Neural cell (in vitro differentiated cells): ENCODE data around the gene UTRN. TPM values are rescaled to one million over a fixed set of nuclear protein-coding genes. Genes with fewer than 3 reads are reported as not detected.

Source experiments
- H2AFZ ChIP-seq: fragments of 200-600, 300-800 bp; sonication (generic), shearing (Covaris generic); 2 replicates; pipeline ENCODE4 v1.6.0; 2014; ENCODE audit warnings: low read depth, mild to moderate bottlenecking, antibody characterized with exemption, low read length, moderate library complexity
- H3F3A ChIP-seq: fragments of 200-600 bp; shearing (Covaris generic); 2 replicates; pipeline ENCODE4 v1.6.1; 2016; ENCODE audit warnings: mild to moderate bottlenecking, moderate library complexity, mixed read lengths, antibody characterized with exemption, low read length; ENCODE audit not compliant: insufficient read depth, poor library complexity, severe bottlenecking
- H3K27ac ChIP-seq: fragments of 200-600, 300-800 bp; sonication (generic), shearing (Covaris generic); 2 replicates; pipeline ENCODE4 v1.5.1; 2014; ENCODE audit warnings: mild to moderate bottlenecking, low read length, moderate library complexity
- H3K27me3 ChIP-seq: fragments of 300-800, 200-600 bp; sonication (generic), shearing (Covaris generic); 2 replicates; pipeline ENCODE4 v1.6.0; 2014; ENCODE audit warnings: mild to moderate bottlenecking, low read depth, low read length, moderate library complexity; ENCODE audit not compliant: insufficient read depth
- H3K36me3 ChIP-seq: fragments of 300-800, 200-600 bp; sonication (generic), shearing (Covaris generic); 2 replicates; pipeline ENCODE4 v1.5.1; 2014; ENCODE audit warnings: mild to moderate bottlenecking, antibody characterized with exemption, low read length, moderate library complexity; ENCODE audit not compliant: insufficient read depth
- H3K4me2 ChIP-seq: fragments of 300-800, 200-600 bp; sonication (generic), shearing (Covaris generic); 2 replicates; pipeline ENCODE4 v1.6.0; 2014; ENCODE audit warnings: mild to moderate bottlenecking, low read length
- H3K4me3 ChIP-seq: fragments of 300-800, 200-600 bp; sonication (generic), shearing (Covaris generic); 2 replicates; pipeline ENCODE4 v1.5.1; 2014; ENCODE audit warnings: mild to moderate bottlenecking, low read length, moderate library complexity
- H3K79me2 ChIP-seq: fragments of 200-600 bp; shearing (Covaris generic); replicated peaks from 2 replicates; pipeline ENCODE4 v1.6.0; 2014; ENCODE audit warnings: mild to moderate bottlenecking, low read length, moderate library complexity; ENCODE audit not compliant: insufficient read depth
- H3K9ac ChIP-seq: fragments of 300-800, 200-600 bp; sonication (generic), shearing (Covaris generic); 2 replicates; pipeline ENCODE4 v1.6.1; 2016; ENCODE audit warnings: mild to moderate bottlenecking, low read length, mixed read lengths
- H3K9me2 ChIP-seq: fragments of 200-600 bp; shearing (Covaris generic); 2 replicates; pipeline ENCODE4 v1.6.1; 2016; ENCODE audit warnings: mild to moderate bottlenecking, low read length, mixed read lengths; ENCODE audit not compliant: insufficient read depth
- H3K9me3 ChIP-seq: fragments of 200-600, 300-800 bp; sonication (generic), shearing (Covaris generic); 2 replicates; pipeline ENCODE4 v1.6.1; 2016; ENCODE audit warnings: mild to moderate bottlenecking, mixed run types, low read length, moderate library complexity, mixed read lengths
- H4K20me1 ChIP-seq: fragments of 200-600 bp; shearing (Covaris generic); 2 replicates; pipeline ENCODE4 v1.6.1; 2016; ENCODE audit warnings: mild to moderate bottlenecking, mixed run types; ENCODE audit not compliant: insufficient read depth
- EP300 ChIP-seq: fragments of 450-650 bp; conservative IDR thresholded peaks from 2 replicates; pipeline ENCODE4 v1.6.1; 2014; ENCODE audit warnings: antibody characterized with exemption, mild to moderate bottlenecking, moderate library complexity; ENCODE audit not compliant: poor library complexity, severe bottlenecking
- EZH2 ChIP-seq: fragments of 200-600, 300-800 bp; shearing (Covaris generic), sonication (generic); IDR thresholded peaks from 2 replicates; pipeline ENCODE4 v1.6.1; 2014; ENCODE audit warnings: antibody characterized with exemption, low read length, borderline replicate concordance, mild to moderate bottlenecking; ENCODE audit not compliant: insufficient read depth, poor library complexity, severe bottlenecking
- MXI1 ChIP-seq: fragments of 450-650 bp; conservative IDR thresholded peaks from 2 replicates; pipeline ENCODE4 v1.6.1; 2014; ENCODE audit warnings: antibody characterized with exemption, mild to moderate bottlenecking; ENCODE audit not compliant: poor library complexity, severe bottlenecking
- POLR2AphosphoS5 ChIP-seq: IDR thresholded peaks from 2 replicates; pipeline ENCODE4 v1.6.1; 2012
- RAD21 ChIP-seq: fragments of 450-650 bp; conservative IDR thresholded peaks from 2 replicates; pipeline ENCODE4 v1.6.1; 2014; ENCODE audit warnings: antibody characterized with exemption, mild to moderate bottlenecking, moderate library complexity
- SMC3 ChIP-seq: fragments of 450-650 bp; conservative IDR thresholded peaks from 2 replicates; pipeline ENCODE4 v1.6.1; 2014; ENCODE audit warnings: antibody characterized with exemption, mild to moderate bottlenecking, moderate library complexity; ENCODE audit not compliant: poor library complexity
- TAF1 ChIP-seq: IDR thresholded peaks from 2 replicates; pipeline ENCODE4 v1.6.1; 2012; ENCODE audit warnings: low read depth
- polyA plus RNA-seq: library from polyadenylated mRNA; depleted of rRNA; stranded (reverse); fragments of >200 nt; gene quantifications from 2 replicates; pipeline ENCODE4 v1.2.3, GENCODE V29; 2014
- TF ChIP-seq, protein P1 (sequence below): IDR thresholded peaks from 2 replicates; pipeline ENCODE4 v1.6.1; 2012; ENCODE audit warnings: borderline replicate concordance
- TF ChIP-seq, protein P2 (sequence below): fragments of 450-650 bp; IDR thresholded peaks from 2 replicates; pipeline ENCODE4 v1.5.1; 2014; ENCODE audit warnings: antibody characterized with exemption, mild to moderate bottlenecking, moderate library complexity; ENCODE audit not compliant: poor library complexity, severe bottlenecking

Gene UTRN
- polyA plus RNA-seq, 1 donor from 2014 or later: 5.2 TPM

DNA sequence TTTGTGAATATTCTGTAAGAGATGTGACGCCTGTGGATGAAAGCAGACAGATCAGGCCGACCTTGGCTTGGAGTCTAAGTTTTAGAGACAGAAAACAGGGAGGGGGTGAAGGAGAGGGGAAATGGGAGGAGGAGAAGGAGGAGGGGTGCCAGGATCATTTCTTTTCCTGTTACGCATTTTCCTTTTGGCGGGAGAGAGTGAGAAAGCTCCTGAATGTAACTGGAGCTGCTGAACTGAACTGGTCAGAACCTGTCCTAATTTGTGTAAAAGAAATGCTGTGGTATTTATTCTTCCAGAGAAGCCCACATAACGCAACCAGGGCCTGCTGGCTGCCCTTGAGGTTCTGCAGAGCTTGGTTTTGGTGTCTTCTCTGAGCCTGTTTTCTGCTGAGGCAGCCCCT lies 41.9 kb downstream of the UTRN start:
- no peak overlapping the region for H3K9ac ChIP-seq
- H3K27me3 ChIP-seq: no peaks in the 10 kb centered on the region
- no peak overlapping the region for H3K4me3 ChIP-seq
- no peaks in the 10 kb centered on the region for H3K9me2 ChIP-seq
- H3K9me3 ChIP-seq: no peaks in the 10 kb centered on the region
- H3K79me2 ChIP-seq: no peaks in the 10 kb centered on the region
- no peaks in the 10 kb centered on the region for H3K36me3 ChIP-seq
- no peaks in the 10 kb centered on the region for H3F3A ChIP-seq
- TF ChIP-seq, protein P1, sequence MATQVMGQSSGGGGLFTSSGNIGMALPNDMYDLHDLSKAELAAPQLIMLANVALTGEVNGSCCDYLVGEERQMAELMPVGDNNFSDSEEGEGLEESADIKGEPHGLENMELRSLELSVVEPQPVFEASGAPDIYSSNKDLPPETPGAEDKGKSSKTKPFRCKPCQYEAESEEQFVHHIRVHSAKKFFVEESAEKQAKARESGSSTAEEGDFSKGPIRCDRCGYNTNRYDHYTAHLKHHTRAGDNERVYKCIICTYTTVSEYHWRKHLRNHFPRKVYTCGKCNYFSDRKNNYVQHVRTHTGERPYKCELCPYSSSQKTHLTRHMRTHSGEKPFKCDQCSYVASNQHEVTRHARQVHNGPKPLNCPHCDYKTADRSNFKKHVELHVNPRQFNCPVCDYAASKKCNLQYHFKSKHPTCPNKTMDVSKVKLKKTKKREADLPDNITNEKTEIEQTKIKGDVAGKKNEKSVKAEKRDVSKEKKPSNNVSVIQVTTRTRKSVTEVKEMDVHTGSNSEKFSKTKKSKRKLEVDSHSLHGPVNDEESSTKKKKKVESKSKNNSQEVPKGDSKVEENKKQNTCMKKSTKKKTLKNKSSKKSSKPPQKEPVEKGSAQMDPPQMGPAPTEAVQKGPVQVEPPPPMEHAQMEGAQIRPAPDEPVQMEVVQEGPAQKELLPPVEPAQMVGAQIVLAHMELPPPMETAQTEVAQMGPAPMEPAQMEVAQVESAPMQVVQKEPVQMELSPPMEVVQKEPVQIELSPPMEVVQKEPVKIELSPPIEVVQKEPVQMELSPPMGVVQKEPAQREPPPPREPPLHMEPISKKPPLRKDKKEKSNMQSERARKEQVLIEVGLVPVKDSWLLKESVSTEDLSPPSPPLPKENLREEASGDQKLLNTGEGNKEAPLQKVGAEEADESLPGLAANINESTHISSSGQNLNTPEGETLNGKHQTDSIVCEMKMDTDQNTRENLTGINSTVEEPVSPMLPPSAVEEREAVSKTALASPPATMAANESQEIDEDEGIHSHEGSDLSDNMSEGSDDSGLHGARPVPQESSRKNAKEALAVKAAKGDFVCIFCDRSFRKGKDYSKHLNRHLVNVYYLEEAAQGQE: no peak
- TF ChIP-seq TAF1: no peak
- no peak for TF ChIP-seq EZH2
- no peak for TF ChIP-seq EP300
- TF ChIP-seq MXI1: no peak
- TF ChIP-seq POLR2AphosphoS5: no peak
- TF ChIP-seq, protein P2, sequence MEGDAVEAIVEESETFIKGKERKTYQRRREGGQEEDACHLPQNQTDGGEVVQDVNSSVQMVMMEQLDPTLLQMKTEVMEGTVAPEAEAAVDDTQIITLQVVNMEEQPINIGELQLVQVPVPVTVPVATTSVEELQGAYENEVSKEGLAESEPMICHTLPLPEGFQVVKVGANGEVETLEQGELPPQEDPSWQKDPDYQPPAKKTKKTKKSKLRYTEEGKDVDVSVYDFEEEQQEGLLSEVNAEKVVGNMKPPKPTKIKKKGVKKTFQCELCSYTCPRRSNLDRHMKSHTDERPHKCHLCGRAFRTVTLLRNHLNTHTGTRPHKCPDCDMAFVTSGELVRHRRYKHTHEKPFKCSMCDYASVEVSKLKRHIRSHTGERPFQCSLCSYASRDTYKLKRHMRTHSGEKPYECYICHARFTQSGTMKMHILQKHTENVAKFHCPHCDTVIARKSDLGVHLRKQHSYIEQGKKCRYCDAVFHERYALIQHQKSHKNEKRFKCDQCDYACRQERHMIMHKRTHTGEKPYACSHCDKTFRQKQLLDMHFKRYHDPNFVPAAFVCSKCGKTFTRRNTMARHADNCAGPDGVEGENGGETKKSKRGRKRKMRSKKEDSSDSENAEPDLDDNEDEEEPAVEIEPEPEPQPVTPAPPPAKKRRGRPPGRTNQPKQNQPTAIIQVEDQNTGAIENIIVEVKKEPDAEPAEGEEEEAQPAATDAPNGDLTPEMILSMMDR: no peak
- H2AFZ ChIP-seq: no peak overlapping the region
- H4K20me1 ChIP-seq: no peaks in the 10 kb centered on the region
- H3K4me2 ChIP-seq: no peak overlapping the region
- H3K27ac ChIP-seq: no peak overlapping the region

DNA sequence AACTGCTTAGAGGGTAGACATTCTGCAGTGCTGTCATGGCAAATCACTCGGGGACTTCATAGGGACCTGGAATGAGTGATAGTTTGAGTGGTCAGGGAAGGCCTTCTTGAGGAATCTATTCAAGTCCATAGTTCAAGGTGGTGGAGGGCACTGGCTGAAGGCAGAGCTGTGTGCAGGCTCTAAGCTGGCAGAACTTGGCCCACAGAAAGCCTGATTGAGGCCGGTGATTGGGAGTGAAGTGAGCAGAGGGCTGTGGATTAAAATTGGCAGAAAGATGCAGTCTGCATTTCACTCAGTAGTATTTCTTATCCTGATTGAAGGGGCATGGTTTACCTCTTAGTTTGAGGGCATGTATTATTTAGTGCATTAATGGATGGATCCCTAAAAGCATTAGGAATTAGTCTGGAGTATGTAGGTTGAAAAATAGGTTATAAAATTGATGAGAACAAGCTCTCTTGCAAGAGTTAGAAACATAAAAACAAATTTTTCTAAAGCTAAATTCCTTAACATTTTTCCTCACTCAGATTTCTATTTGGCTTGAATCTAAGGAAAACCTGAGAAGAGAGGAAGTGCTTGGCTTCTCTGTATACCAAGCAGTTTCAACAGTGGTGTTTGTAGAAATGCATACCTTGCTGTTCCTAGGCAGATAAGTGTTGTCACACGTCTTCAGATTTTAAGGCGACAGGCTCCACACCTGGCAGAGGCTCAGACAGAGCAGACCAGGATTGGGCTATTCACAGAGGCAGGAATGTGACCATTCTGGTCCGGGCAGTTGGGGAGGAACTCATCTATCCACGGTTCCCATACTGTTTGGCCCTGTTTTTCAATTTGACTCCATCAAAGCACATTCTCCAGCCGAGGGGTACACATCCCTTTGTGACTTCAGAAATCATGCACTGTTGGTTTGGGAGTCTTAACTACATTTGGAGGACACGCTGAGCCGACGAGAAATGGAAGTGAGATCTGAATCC lies 45.2 kb downstream of the UTRN start:
- no peak overlapping the region for H3K4me3 ChIP-seq
- H3K4me2 ChIP-seq: no peak overlapping the region
- no peaks in the 10 kb centered on the region for H3F3A ChIP-seq
- TF ChIP-seq EZH2 (no peak), EP300 (no peak), POLR2AphosphoS5 (no peak), SMC3 (no peak), RAD21 (no peak), TAF1 (no peak), MXI1 (no peak)
- TF ChIP-seq, protein P2: no peak
- TF ChIP-seq, protein P1: no peak
- no peaks in the 10 kb centered on the region for H3K9me2 ChIP-seq
- no peaks in the 10 kb centered on the region for H3K79me2 ChIP-seq
- H3K9ac ChIP-seq: no peak overlapping the region
- no peaks in the 10 kb centered on the region for H3K9me3 ChIP-seq
- no peaks in the 10 kb centered on the region for H4K20me1 ChIP-seq
- H3K27ac ChIP-seq: no peak overlapping the region
- H3K36me3 ChIP-seq: no peaks in the 10 kb centered on the region
- H2AFZ ChIP-seq: peak overlapping the region; percentile 9
- H3K27me3 ChIP-seq: no peaks in the 10 kb centered on the region
